LNCAP (cell line): ENCODE results near the gene AMBP.

Source experiments
- TF ChIP-seq, protein P1 (sequence below): fragments of 450-650 bp; IDR thresholded peaks from 2 replicates; pipeline ENCODE4 v1.5.1; 2017; ENCODE audit warnings: mild to moderate bottlenecking

AMBP gene

DNA sequence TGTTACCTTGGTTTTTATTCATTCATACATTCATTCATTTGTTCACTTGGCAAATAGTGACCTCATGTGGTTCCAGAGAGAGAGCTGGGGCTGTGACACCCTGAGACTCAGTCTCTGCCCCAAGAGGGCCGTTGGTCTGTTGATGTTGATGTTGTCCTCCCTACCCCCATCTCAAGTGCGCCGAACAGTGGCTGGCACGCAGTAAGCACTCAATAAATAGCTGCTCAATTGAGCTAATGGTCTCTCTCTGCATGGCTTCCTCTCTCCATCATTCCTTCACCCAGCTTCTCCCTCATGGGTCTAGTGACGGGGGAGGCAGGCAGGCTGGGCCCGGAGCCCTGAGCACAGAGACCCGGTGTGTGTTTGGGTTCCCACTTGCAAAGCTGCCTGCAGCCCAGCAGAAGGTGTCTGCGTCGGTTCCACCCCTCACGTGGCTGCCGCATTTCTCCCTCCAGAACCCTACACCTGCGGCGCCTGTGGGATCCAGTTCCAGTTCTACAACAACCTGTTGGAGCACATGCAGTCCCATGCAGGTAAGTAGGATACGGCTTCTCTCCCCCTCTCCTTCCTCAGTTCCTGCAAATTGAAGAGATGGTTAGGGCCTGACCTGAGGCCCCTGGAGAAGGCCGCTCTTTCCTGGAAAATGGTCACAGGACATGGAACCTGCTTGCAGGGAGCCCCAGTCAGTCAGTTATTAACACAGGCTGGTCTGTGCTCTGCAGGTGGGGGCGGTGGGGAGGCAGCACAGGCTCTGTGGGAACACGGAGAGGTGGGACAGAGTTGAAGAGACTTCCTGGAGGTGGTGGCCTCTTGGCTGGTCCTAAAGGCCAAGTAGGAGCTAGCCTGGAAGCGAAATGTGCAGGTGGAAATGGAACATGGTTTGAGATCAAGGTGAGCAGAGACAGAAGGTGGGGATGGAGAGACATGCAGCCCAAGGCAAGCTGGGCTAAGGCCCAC is 42.0 kb downstream of the AMBP start:
- TF ChIP-seq, protein P1, sequence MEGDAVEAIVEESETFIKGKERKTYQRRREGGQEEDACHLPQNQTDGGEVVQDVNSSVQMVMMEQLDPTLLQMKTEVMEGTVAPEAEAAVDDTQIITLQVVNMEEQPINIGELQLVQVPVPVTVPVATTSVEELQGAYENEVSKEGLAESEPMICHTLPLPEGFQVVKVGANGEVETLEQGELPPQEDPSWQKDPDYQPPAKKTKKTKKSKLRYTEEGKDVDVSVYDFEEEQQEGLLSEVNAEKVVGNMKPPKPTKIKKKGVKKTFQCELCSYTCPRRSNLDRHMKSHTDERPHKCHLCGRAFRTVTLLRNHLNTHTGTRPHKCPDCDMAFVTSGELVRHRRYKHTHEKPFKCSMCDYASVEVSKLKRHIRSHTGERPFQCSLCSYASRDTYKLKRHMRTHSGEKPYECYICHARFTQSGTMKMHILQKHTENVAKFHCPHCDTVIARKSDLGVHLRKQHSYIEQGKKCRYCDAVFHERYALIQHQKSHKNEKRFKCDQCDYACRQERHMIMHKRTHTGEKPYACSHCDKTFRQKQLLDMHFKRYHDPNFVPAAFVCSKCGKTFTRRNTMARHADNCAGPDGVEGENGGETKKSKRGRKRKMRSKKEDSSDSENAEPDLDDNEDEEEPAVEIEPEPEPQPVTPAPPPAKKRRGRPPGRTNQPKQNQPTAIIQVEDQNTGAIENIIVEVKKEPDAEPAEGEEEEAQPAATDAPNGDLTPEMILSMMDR: no peak

DNA sequence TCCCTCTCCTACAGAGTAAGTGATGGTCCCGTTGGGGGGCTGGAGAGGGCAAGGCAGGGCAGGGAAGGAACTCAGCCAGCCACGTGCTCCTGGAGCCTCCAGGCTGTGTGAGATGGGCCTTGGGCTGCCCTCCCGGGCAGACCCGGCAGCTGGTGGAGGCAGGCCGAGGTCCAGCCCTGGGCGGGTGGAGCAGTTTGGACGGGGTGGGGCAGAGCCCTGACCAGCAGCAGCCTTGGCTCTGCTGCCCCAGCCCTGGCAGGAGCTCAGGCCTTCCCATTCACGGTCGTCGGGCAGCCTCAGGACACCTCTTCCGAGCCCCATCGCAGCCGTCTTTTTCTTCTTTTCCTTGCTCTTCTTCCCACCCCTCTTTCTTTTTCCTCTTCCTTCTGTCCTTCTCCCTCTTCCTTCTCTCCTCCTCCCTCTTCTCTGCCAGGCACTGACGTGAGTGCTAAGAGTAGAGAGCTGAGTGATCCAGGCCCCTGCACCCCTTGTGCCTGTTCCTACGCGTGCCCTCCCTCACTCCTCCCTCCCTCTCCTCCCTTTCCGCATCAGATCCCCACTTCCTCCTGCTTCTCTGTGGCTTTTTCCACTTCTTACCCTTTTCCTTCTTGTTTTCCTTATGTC is 42.8 kb downstream of the AMBP start:
- TF ChIP-seq, protein P1: no peak

DNA sequence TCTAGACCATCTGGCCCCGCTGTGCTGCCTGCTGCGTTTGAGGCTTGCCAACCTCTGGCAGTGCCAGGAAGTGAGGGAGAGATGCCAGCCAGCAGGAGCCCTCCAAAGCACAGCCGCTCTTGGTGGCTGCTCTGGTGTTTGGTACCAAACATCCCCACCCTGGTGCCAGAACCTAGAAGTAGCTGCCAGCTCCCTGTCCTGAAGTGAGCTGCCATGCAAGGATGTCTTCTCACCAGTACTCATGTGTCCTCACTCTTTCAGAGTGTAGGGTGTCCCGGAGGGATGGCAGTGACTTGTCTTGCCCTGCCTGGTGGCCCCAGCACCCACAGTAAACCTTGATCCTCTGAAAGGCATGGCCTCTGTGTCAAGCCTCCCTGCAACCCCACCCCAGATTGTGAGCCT is 43.4 kb downstream of the AMBP start:
- TF ChIP-seq, protein P1: no peak

DNA sequence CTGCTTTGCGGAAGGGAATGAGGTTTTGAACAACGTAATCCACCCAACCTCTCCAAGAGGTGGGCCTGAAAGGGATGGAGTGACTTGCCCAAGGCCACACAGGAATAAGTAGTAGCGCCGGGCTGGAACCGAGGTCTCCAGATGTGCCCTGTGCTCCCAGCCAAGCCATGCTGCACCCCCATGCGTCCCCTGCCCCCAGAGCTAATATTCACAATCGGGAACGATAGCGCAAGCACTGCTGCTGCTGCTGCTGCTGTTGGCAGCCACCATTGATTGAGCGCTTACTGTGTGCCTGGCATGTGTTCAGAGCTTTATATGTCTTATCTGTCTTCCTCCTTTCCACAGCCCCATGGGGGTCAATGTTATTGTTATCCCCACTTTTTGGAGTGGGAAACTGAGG is 43.9 kb downstream of the AMBP start:
- TF ChIP-seq, protein P1: no peak

DNA sequence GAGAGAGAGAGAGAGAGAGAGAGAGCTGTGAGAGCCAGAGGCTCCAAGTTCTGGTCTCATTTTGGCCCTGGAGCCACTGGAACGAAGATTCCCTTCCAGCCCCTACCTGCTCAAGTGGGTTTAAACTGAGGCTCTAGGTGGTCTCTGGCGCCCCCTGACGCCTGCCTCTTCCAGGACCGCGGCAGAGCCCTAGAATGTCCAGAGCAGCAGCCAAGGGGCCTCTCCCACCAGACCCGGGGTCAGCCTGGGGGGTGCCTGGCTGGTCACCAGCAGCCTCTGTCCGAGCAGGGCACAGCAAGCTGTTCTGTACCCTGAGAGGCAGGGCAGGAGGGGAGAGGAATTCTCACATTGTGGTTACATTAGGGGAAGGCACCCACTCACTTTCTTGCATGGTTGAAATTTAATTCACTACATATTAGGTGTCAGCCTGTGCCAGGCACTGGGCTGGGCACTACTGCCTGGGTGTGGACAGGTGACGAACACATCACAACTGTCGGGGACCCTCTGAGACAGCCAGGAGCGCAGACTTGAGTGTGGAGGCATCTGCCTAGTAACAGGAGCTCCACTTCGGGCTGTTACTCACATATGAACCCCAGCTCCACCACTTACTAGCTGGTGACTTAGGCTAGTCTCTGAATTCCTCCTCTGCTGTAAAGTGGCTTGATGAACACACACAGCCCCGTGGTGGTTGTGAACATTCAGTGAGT is 44.5 kb downstream of the AMBP start:
- TF ChIP-seq, protein P1: no peak

DNA sequence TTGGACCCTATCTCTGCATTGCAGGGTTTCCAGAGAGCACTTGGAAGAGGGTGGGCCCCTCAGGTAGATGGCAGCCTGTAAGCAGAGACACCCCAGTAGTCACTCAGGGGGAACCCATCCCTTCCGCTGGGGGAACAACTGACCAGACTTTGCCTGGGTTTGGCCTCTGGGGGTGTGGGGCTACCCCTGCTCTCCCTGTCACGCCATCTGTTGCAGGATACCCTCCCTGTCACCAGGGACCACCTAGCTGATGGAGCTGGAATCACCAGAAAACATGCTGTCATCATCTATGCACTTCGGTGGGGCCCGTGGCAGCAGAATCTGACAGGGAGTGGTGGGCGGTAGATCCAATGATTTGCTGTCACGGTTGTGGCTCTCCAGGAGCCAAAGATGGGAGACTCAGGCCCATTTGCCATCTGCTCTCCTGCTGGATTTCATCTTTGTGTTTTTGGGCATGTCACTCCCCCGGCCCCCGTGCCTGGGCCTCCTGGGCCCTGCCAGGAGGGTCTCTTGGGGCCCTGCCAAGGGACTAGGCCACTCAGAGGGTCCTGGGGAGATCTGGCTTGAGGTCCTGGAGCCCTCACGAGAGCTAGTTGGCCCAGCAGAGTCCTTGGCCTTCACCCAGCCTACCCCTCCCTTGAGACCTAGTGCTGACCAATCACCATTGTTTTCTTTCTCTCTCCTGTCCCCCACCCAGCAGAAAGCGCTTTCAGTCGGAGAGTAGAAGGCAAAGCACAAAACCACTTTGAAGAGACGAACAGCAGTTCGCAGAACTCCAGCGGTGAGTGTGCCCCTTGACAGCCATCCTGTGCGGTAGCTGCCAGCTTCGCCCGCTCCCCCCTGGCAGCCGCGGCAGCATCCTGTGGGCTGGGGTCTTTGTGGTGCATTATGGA is 45.9 kb downstream of the AMBP start:
- TF ChIP-seq, protein P1: no peak
